ENCODE measurements around the gene CXCR1.
"Not testable (repeated sequence)": the region's sequence is repeated elsewhere in the genome, so short reads cannot be mapped to it uniquely, and the experiment has no call there.

Gene CXCR1

GRCh38 chr2:218162814-218163213 lies 3.9 kb downstream of the CXCR1 start:
- DNase-seq, result no peak

- DNase-seq, result no peak
Observed at GRCh38 chr2:218161644-218162043, 5.1 kb downstream of the CXCR1 start.

DNA sequence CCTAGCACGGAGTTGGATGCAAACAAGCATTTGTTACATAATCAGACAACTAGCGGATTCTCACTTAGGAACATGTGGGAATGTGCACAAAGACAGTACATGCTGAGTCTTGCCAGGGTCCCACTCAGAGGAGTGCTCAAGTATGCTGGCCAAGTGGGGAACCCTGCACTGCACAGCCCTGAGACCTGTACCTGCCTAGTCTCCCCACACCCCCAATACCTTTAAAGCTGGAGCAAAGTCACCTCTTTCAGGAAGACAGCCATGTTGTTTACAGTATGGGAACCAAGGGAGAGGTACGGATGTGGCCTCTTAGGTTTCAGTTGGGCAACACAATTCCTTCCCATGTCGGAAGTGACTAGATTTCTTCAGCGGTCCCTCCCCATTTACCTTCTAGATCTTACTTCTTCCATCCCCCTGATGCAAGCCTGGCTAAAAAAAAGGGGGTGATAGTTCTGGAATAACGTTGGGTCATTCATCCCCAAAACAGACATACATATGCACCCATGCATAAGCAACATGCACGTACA lies 10.7 kb downstream of the CXCR1 start:
- no peak for DNase-seq

GRCh38 chr2:218152777-218153176 lies 14.0 kb downstream of the CXCR1 start:
- DNase-seq, result peak in 1 of 56 donors; percentile 2

DNA sequence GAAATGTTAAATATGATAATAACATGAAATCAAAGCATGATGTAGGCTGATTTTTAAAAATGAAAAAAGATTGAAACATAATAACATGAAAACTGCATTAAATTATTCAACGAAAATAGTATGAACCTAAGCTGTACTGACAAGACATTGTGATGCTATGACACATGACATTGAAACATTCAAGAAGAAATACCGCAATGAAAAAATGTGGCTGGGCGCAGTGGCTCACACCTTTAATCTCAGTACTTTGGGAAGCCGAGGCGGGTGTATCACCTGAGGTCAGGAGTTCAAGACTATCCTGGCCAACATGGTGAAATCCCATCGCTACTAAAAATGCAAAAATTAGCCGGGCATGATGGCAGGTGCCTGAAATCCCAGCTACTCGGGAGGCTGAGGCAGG lies 14.6 kb downstream of the CXCR1 start:
- no peak for DNase-seq

GRCh38 chr2:218149848-218150440 lies 16.8 kb downstream of the CXCR1 start:
- no peak for DNase-seq

DNA sequence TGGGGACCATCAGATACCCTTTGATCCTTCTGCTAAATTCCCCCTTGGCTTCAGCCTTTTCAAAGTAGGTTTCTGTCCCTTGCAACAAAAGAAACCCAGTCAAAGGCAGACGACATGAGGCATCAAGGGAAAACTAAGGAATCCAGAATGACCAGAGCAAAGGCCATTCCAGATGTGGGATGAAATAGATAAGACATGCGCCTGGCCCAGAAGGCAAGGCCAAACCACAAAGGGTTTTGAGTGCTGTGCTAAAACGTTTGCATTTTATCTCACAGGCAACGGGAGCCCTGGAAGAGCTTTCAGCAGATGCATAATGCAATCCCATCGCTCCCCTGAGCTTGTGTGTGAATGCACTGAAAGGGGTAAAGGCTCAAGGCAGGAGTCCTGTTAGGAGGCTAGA lies 17.7 kb downstream of the CXCR1 start:
- DNase-seq, result no peak

DNA sequence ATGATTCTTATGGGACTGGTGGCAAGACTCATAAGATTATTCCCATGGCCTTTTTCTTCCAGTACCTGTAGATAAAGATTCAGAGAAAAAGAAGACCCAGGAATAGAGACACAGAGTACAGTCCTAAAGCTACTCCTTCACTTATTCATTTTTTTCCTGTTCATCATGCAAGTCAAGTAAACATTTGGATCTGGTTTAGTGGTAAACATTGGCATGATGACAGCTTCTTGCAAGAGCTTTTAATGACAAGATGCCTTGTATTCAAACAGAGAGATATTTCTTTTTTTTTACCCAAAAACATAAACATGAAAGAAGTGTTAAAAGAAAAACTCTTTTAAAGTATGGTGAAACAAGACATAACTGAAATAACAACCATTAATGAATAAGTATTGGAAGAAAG lies 20.7 kb downstream of the CXCR1 start:
- DNase-seq, result no peak

DNA sequence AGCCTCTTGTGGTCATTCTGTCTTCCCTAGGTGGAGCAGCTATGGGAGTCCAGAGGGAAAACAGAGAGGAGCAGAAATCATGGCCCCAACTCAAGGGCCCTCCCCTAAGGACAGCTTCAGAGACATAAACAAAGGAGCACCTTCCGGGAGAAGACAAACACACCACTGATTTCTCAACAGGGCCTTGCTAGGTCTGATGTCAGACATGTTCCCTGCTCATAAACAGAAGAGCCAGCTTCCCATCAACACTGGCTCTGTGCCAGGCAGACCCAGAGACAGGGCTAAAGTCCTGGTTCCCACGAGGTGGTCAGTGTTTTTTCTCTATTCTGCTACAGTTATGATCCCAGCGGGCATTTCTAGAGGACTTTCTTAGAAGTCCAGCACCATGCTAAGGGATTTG lies 21.6 kb downstream of the CXCR1 start:
- no peak for DNase-seq

GRCh38 chr2:218138047-218138446 lies 28.7 kb downstream of the CXCR1 start:
- DNase-seq, result no peak

GRCh38 chr2:218137514-218137913 lies 29.2 kb downstream of the CXCR1 start:
- DNase-seq, result no peak

GRCh38 chr2:218130822-218131221 lies 35.9 kb downstream of the CXCR1 start:
- no peak for DNase-seq

DNA sequence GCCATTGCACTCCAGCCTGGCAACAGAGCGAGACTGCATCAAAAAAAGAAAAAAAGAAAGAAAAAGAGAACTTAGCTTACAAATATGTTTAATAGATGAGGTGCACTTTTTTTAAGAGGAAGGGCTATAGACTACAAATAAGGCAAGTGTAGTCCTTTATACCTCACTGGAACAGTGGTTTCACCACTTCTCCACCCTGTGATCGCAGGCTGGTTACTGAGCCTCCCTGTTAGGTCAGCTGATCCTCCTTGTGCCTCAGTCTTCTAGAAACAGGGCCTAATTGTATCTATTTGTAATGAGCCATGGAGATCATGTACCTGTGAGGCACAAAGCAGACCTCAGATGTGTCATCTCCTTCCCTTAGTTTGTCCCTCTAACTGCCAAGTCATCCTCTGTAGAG lies 36.4 kb downstream of the CXCR1 start:
- DNase-seq, result no peak

DNA sequence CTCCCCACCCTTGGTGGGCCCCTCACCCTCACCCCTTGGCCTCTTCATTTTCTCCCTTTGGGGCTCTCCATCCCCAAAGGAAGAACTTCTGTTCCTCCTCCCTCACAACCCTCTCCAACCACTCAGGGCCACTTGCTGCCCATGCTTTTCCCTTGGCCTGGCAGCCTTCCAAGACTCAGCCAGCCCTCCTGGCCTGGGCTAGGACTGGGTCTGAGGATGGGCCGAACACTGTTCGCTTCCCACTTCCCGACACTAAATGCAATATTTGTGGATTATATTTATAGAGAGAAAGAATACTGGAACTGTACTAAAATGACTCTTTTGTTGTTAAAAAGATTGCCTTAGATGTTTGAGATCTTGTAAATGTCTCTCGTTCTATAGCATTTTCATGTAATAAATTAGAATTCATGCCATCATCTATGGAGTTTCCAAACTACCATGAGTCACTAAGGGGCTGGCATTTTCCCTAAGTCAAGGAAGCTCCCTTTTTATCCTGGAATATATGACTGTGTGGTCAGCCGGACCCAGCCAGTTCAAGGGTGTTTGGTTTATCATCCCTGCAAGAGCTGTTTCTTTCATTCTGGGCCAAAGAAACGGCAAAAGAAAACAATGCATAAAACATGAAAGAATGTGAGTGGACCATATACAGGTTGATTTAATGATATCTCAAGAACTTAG lies 37.2 kb downstream of the CXCR1 start:
- no peak for DNase-seq

GRCh38 chr2:218128781-218129457 lies 37.8 kb downstream of the CXCR1 start:
- DNase-seq, result no peak

- DNase-seq, result no peak
Observed at GRCh38 chr2:218127929-218128455, 38.8 kb downstream of the CXCR1 start.

- DNase-seq, result peak in 5 of 56 donors; percentile 0 to 11 (median 3)
Observed at GRCh38 chr2:218125626-218126080, 41.1 kb downstream of the CXCR1 start, which contains the start of gene CXCR2. TSS of gene CXCR2 (plus strand) at chr2:218126028. CDS start at chr2:218134802, 8,774 bp downstream.

DNA sequence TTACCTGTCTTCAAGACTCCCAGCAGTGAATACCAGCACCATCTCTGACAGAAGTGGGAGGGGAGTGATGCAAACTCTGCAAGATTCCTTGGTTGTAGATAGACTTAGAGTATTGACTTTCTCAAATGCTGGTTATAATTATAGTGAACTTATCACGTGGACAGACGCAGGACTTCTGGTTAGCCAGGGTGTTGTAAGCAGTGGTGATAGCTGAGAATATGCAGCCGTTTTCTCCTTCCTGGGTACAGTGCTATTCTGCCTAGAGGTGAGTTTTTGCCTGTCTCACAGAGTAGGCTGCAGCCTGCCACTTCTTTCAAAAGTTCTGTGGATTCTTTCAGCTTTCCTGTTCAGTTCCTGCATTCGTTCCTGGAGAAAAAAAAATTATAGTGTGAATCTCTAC lies 41.7 kb downstream of the CXCR1 start:
- DNase-seq, result no peak

DNA sequence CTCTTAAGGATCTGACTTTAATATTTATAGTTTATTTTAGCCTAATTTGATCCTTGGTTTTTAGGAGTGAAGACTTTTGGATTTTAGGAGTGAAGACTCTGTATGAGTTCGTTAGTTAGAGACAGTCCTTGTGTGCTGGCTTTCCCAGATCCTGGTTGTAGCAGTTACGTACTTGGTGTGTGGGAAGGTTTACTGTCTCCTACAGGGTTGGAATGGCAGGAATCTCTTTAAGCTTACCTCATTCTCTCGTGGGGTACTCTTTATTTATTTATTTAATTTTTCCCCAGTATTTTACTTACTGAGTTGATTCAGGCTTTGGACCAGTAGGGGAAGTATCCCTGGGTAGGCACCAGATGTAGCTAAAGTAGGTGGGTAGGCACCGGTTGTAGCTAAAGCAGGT lies 42.8 kb downstream of the CXCR1 start:
- DNase-seq, result no peak

GRCh38 chr2:218122286-218122685 lies 44.5 kb downstream of the CXCR1 start:
- DNase-seq, result not testable (repeated sequence)

- DNase-seq, result not testable (repeated sequence)
Observed at GRCh38 chr2:218121789-218122188, 45.0 kb downstream of the CXCR1 start.
